ENCODE results near the gene OR7A17.

OR7A17 gene

GRCh38 chr19:14848822-14849221, 37.1 kb downstream of the OR7A17 start, which contains the start of gene OR7A10:
Gene OR7A10 (minus strand): TSS chr19:14848922. CDS start chr19:14841877, 7,045 bp downstream.
- no peak within 1 kb of the TSS for H3K9ac ChIP-seq (ENCODE audit: low read depth in 1 of 2, low read length in 2 of 2)
- H3K36me3 ChIP-seq (ENCODE audit: control insufficient read depth in 2 of 2, insufficient read depth in 2 of 2, low read length in 2 of 2), result no peaks in the 10 kb centered on the region
- H3K4me3 ChIP-seq (ENCODE audit: low read length in 2 of 2), result no peak within 1 kb of the TSS
- no peaks in the 10 kb centered on the region for H3K4me1 ChIP-seq (ENCODE audit: control insufficient read depth in 2 of 2, insufficient read depth in 2 of 2, low read length in 2 of 2)
- no peaks in the 10 kb centered on the region for H3K9me3 ChIP-seq (ENCODE audit: control insufficient read depth in 2 of 2, low read length in 2 of 2)
- peaks cover 0 to 2% of the 10 kb centered on the region in 2 donors for H3K27me3 ChIP-seq (ENCODE audit: control insufficient read depth in 2 of 2, insufficient read depth in 2 of 2, low read length in 2 of 2)
- no peak within 1 kb of the TSS for H3K27ac ChIP-seq (ENCODE audit: low read depth in 2 of 2, low read length in 2 of 2)

- no peak overlapping the region for H3K9ac ChIP-seq (ENCODE audit: low read depth in 1 of 2, low read length in 2 of 2)
- H3K36me3 ChIP-seq (ENCODE audit: control insufficient read depth in 2 of 2, insufficient read depth in 2 of 2, low read length in 2 of 2), result no peaks in the 10 kb centered on the region
- no peaks in the 10 kb centered on the region for H3K27me3 ChIP-seq (ENCODE audit: control insufficient read depth in 2 of 2, insufficient read depth in 2 of 2, low read length in 2 of 2)
- no peak overlapping the region for H3K4me3 ChIP-seq (ENCODE audit: low read length in 2 of 2)
- H3K27ac ChIP-seq (ENCODE audit: low read depth in 2 of 2, low read length in 2 of 2), result no peak overlapping the region
- H3K9me3 ChIP-seq (ENCODE audit: control insufficient read depth in 2 of 2, low read length in 2 of 2), result no peaks in the 10 kb centered on the region
- no peaks in the 10 kb centered on the region for H3K4me1 ChIP-seq (ENCODE audit: control insufficient read depth in 2 of 2, insufficient read depth in 2 of 2, low read length in 2 of 2)
Observed at GRCh38 chr19:14843578-14843977, 42.4 kb downstream of the OR7A17 start.

DNA sequence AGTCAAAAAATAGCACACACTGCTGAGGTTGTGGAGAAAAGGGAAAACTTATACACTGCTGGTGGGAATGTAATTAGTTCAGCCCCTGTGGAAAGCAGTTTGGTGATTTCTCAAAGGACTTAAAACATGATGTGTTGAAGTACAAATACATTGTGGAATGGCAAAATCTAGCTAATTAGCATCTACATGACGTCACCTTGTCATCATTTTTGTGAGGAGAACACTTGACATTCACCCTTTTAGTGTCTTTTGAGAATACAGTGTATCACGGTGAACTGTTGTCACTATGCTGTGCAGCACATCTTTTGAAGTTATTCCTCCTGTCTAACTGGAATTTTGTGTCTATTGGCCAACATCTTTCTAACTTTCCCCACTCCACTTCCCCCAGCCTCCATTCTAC, 42.8 kb downstream of the OR7A17 start:
- Histone ChIP-seq H3K27ac (ENCODE audit: low read depth in 2 of 2, low read length in 2 of 2) (no peak overlapping the region), H3K9ac (ENCODE audit: low read depth in 1 of 2, low read length in 2 of 2) (no peak overlapping the region), H3K4me1 (ENCODE audit: control insufficient read depth in 2 of 2, insufficient read depth in 2 of 2, low read length in 2 of 2) (no peaks in the 10 kb centered on the region), H3K4me3 (ENCODE audit: low read length in 2 of 2) (no peak overlapping the region), H3K36me3 (ENCODE audit: control insufficient read depth in 2 of 2, insufficient read depth in 2 of 2, low read length in 2 of 2) (no peaks in the 10 kb centered on the region), H3K27me3 (ENCODE audit: control insufficient read depth in 2 of 2, insufficient read depth in 2 of 2, low read length in 2 of 2) (no peaks in the 10 kb centered on the region), H3K9me3 (ENCODE audit: control insufficient read depth in 2 of 2, low read length in 2 of 2) (no peaks in the 10 kb centered on the region)

- Histone ChIP-seq H3K4me3 (ENCODE audit: low read length in 2 of 2) (no peak overlapping the region), H3K27ac (ENCODE audit: low read depth in 2 of 2, low read length in 2 of 2) (no peak overlapping the region), H3K4me1 (ENCODE audit: control insufficient read depth in 2 of 2, insufficient read depth in 2 of 2, low read length in 2 of 2) (no peaks in the 10 kb centered on the region), H3K36me3 (ENCODE audit: control insufficient read depth in 2 of 2, insufficient read depth in 2 of 2, low read length in 2 of 2) (no peaks in the 10 kb centered on the region), H3K9me3 (ENCODE audit: control insufficient read depth in 2 of 2, low read length in 2 of 2) (no peaks in the 10 kb centered on the region), H3K9ac (ENCODE audit: low read depth in 1 of 2, low read length in 2 of 2) (no peak overlapping the region), H3K27me3 (ENCODE audit: control insufficient read depth in 2 of 2, insufficient read depth in 2 of 2, low read length in 2 of 2) (no peaks in the 10 kb centered on the region)
Observed at GRCh38 chr19:14840206-14840605, 45.7 kb downstream of the OR7A17 start.

GRCh38 chr19:14837391-14837790, 48.5 kb downstream of the OR7A17 start:
- no peaks in the 10 kb centered on the region for H3K4me1 ChIP-seq (ENCODE audit: control insufficient read depth in 2 of 2, insufficient read depth in 2 of 2, low read length in 2 of 2)
- no peak overlapping the region for H3K27ac ChIP-seq (ENCODE audit: low read depth in 2 of 2, low read length in 2 of 2)
- no peaks in the 10 kb centered on the region for H3K9me3 ChIP-seq (ENCODE audit: control insufficient read depth in 2 of 2, low read length in 2 of 2)
- H3K9ac ChIP-seq (ENCODE audit: low read depth in 1 of 2, low read length in 2 of 2), result no peak overlapping the region
- no peaks in the 10 kb centered on the region for H3K36me3 ChIP-seq (ENCODE audit: control insufficient read depth in 2 of 2, insufficient read depth in 2 of 2, low read length in 2 of 2)
- H3K4me3 ChIP-seq (ENCODE audit: low read length in 2 of 2), result no peak overlapping the region
- H3K27me3 ChIP-seq (ENCODE audit: control insufficient read depth in 2 of 2, insufficient read depth in 2 of 2, low read length in 2 of 2), result no peaks in the 10 kb centered on the region

- Histone ChIP-seq H3K27me3 (ENCODE audit: control insufficient read depth in 2 of 2, insufficient read depth in 2 of 2, low read length in 2 of 2) (no peaks in the 10 kb centered on the region), H3K36me3 (ENCODE audit: control insufficient read depth in 2 of 2, insufficient read depth in 2 of 2, low read length in 2 of 2) (no peaks in the 10 kb centered on the region), H3K27ac (ENCODE audit: low read depth in 2 of 2, low read length in 2 of 2) (no peak within 1 kb of the TSS), H3K4me3 (ENCODE audit: low read length in 2 of 2) (no peak within 1 kb of the TSS), H3K4me1 (ENCODE audit: control insufficient read depth in 2 of 2, insufficient read depth in 2 of 2, low read length in 2 of 2) (no peaks in the 10 kb centered on the region), H3K9me3 (ENCODE audit: control insufficient read depth in 2 of 2, low read length in 2 of 2) (no peaks in the 10 kb centered on the region), H3K9ac (ENCODE audit: low read depth in 1 of 2, low read length in 2 of 2) (no peak within 1 kb of the TSS)
Observed at GRCh38 chr19:14835011-14835410, 50.9 kb downstream of the OR7A17 start, which contains the start of the genes OR7A5 and OR7C1. Gene OR7A5 (minus strand): TSS chr19:14835185. CDS start chr19:14828241, 6,944 bp downstream. Gene OR7C1 (minus strand): TSS chr19:14835185. CDS start chr19:14800136, 35,049 bp downstream.

DNA sequence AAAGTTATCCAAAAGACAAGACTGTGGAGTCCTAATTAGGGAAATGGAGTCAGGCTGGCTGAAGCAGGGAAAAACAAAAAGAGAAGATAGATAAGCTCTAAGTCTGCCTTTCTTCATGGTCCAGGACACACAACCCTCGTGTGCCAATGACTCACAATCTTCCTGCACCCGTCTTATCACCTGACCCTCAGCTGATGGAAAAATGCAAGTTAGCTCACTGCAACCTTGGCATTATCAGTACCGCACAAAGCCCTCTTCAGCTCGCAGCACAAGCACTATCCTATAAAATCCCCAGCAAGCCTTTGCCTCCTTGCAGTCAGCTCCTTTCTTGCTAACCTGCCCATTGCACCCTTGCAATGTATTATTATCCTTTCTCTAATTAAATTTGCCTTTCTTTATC, 55.2 kb downstream of the OR7A17 start:
- H3K9me3 ChIP-seq (ENCODE audit: control insufficient read depth in 2 of 2, low read length in 2 of 2), result no peaks in the 10 kb centered on the region
- no peak overlapping the region for H3K27ac ChIP-seq (ENCODE audit: low read depth in 2 of 2, low read length in 2 of 2)
- no peaks in the 10 kb centered on the region for H3K27me3 ChIP-seq (ENCODE audit: control insufficient read depth in 2 of 2, insufficient read depth in 2 of 2, low read length in 2 of 2)
- no peak overlapping the region for H3K4me3 ChIP-seq (ENCODE audit: low read length in 2 of 2)
- H3K4me1 ChIP-seq (ENCODE audit: control insufficient read depth in 2 of 2, insufficient read depth in 2 of 2, low read length in 2 of 2), result no peaks in the 10 kb centered on the region
- no peaks in the 10 kb centered on the region for H3K36me3 ChIP-seq (ENCODE audit: control insufficient read depth in 2 of 2, insufficient read depth in 2 of 2, low read length in 2 of 2)
- H3K9ac ChIP-seq (ENCODE audit: low read depth in 1 of 2, low read length in 2 of 2), result no peak overlapping the region
